Measurements from ENCODE around the gene SLC22A2.

The SLC22A2 gene

GRCh38 chr6:160252073-160252813, 6.4 kb downstream of the SLC22A2 start:
- no peak overlapping the region for H2AFZ ChIP-seq (ENCODE audit: insufficient read depth, low read length, poor library complexity)
- WGBS (ENCODE audit: extremely low coverage, insufficient coverage, insufficient read length): no CpG with 5 or more reads among the region's 1 CpG

GRCh38 chr6:160249671-160250070, 8.9 kb downstream of the SLC22A2 start:
- WGBS (ENCODE audit: extremely low coverage, insufficient coverage, insufficient read length): no CpG with 5 or more reads among the region's 3 CpGs

More at GRCh38 chr6:160252073-160252813, 6.4 kb downstream of the SLC22A2 start:
- H2BK5ac ChIP-seq (ENCODE audit: low read depth, low read length, poor library complexity): no peak overlapping the region
- peaks cover 2% of the 10 kb centered on the region for H3K79me1 ChIP-seq (ENCODE audit: low read length)
- no peak overlapping the region for H4K91ac ChIP-seq (ENCODE audit: low read depth, low read length)
- H3K27me3 ChIP-seq (ENCODE audit: insufficient read depth, low read length): no peaks in the 10 kb centered on the region
- H4K8ac ChIP-seq (ENCODE audit: low read depth, low read length): no peak overlapping the region
- H3K4me2 ChIP-seq (ENCODE audit: low read length): no peak overlapping the region
- H3K4ac ChIP-seq (ENCODE audit: low read depth, low read length): no peak overlapping the region
- H3K9me3 ChIP-seq (ENCODE audit: insufficient read depth, low read depth, low read length): no peaks in the 10 kb centered on the region
- no peak overlapping the region for H4K12ac ChIP-seq (ENCODE audit: low read depth, low read length)
- no peaks in the 10 kb centered on the region for H3K79me2 ChIP-seq (ENCODE audit: control insufficient read depth, insufficient read depth, low read length, poor library complexity)
- no peak overlapping the region for H2BK12ac ChIP-seq (ENCODE audit: low read length)
- H2BK120ac ChIP-seq (ENCODE audit: insufficient read depth, low read length, poor library complexity): no peak overlapping the region
- no peak overlapping the region for H3K14ac ChIP-seq (ENCODE audit: low read length)
- no peaks in the 10 kb centered on the region for H3K36me3 ChIP-seq (ENCODE audit: control insufficient read depth in 1 of 2, insufficient read depth in 2 of 2, low read length in 2 of 2)
- no peak overlapping the region for H3K4me3 ChIP-seq (ENCODE audit: low read depth, low read length)
- H3K18ac ChIP-seq (ENCODE audit: low read length): no peak overlapping the region
- peaks cover 10 to 12% of the 10 kb centered on the region in 2 experiments for H3K4me1 ChIP-seq (ENCODE audit: control insufficient read depth in 1 of 2, insufficient read depth in 2 of 2, low read length in 2 of 2)
- H3K9ac ChIP-seq (ENCODE audit: low read length): no peak overlapping the region
- DNase-seq: no peak
- no peak overlapping the region for H2AK5ac ChIP-seq (ENCODE audit: low read length)
- no peak overlapping the region for H3K23ac ChIP-seq (ENCODE audit: low read length)
- H3K27ac ChIP-seq (ENCODE audit: low read depth, low read length): no peak overlapping the region

GRCh38 chr6:160248538-160248937, 10.1 kb downstream of the SLC22A2 start:
- H2AFZ ChIP-seq (ENCODE audit: insufficient read depth, low read length, poor library complexity): no peak overlapping the region
- no peak overlapping the region for H2BK120ac ChIP-seq (ENCODE audit: insufficient read depth, low read length, poor library complexity)
- H3K23ac ChIP-seq (ENCODE audit: low read length): no peak overlapping the region
- no peak overlapping the region for H4K12ac ChIP-seq (ENCODE audit: low read depth, low read length)
- H2BK5ac ChIP-seq (ENCODE audit: low read depth, low read length, poor library complexity): no peak overlapping the region
- H4K91ac ChIP-seq (ENCODE audit: low read depth, low read length): no peak overlapping the region
- H4K8ac ChIP-seq (ENCODE audit: low read depth, low read length): no peak overlapping the region
- H3K18ac ChIP-seq (ENCODE audit: low read length): no peak overlapping the region
- H3K27ac ChIP-seq (ENCODE audit: low read depth, low read length): no peak overlapping the region
- peaks cover 10 to 15% of the 10 kb centered on the region in 2 experiments for H3K4me1 ChIP-seq (ENCODE audit: control insufficient read depth in 1 of 2, insufficient read depth in 2 of 2, low read length in 2 of 2)
- H3K79me2 ChIP-seq (ENCODE audit: control insufficient read depth, insufficient read depth, low read length, poor library complexity): no peaks in the 10 kb centered on the region
- no peak for DNase-seq
- H3K4me2 ChIP-seq (ENCODE audit: low read length): no peak overlapping the region
- no peak overlapping the region for H2BK12ac ChIP-seq (ENCODE audit: low read length)
- peaks cover 2% of the 10 kb centered on the region for H3K79me1 ChIP-seq (ENCODE audit: low read length)
- H2AK5ac ChIP-seq (ENCODE audit: low read length): no peak overlapping the region
- no peaks in the 10 kb centered on the region for H3K27me3 ChIP-seq (ENCODE audit: insufficient read depth, low read length)
- no peak overlapping the region for H3K14ac ChIP-seq (ENCODE audit: low read length)
- WGBS (ENCODE audit: extremely low coverage, insufficient coverage, insufficient read length): no CpG with 5 or more reads among the region's 1 CpG
- no peak overlapping the region for H3K4ac ChIP-seq (ENCODE audit: low read depth, low read length)
- H3K36me3 ChIP-seq (ENCODE audit: control insufficient read depth in 1 of 2, insufficient read depth in 2 of 2, low read length in 2 of 2): no peaks in the 10 kb centered on the region
- no peaks in the 10 kb centered on the region for H3K9me3 ChIP-seq (ENCODE audit: insufficient read depth, low read depth, low read length)
- H3K9ac ChIP-seq (ENCODE audit: low read length): no peak overlapping the region
- no peak overlapping the region for H3K4me3 ChIP-seq (ENCODE audit: low read depth, low read length)

More at GRCh38 chr6:160249671-160250070, 8.9 kb downstream of the SLC22A2 start:
- Histone ChIP-seq H3K4ac (ENCODE audit: low read depth, low read length) (no peak overlapping the region), H3K36me3 (ENCODE audit: control insufficient read depth in 1 of 2, insufficient read depth in 2 of 2, low read length in 2 of 2) (no peaks in the 10 kb centered on the region), H3K9me3 (ENCODE audit: insufficient read depth, low read depth, low read length) (no peaks in the 10 kb centered on the region), H2BK12ac (ENCODE audit: low read length) (no peak overlapping the region), H3K18ac (ENCODE audit: low read length) (no peak overlapping the region), H3K9ac (ENCODE audit: low read length) (no peak overlapping the region), H4K12ac (ENCODE audit: low read depth, low read length) (no peak overlapping the region), H4K8ac (ENCODE audit: low read depth, low read length) (no peak overlapping the region), H3K14ac (ENCODE audit: low read length) (no peak overlapping the region), H3K4me2 (ENCODE audit: low read length) (no peak overlapping the region), H3K23ac (ENCODE audit: low read length) (no peak overlapping the region), H3K4me1 (ENCODE audit: control insufficient read depth in 1 of 2, insufficient read depth in 2 of 2, low read length in 2 of 2) (peaks cover 10 to 15% of the 10 kb centered on the region in 2 experiments), H3K27me3 (ENCODE audit: insufficient read depth, low read length) (no peaks in the 10 kb centered on the region), H2BK120ac (ENCODE audit: insufficient read depth, low read length, poor library complexity) (no peak overlapping the region), H3K79me2 (ENCODE audit: control insufficient read depth, insufficient read depth, low read length, poor library complexity) (no peaks in the 10 kb centered on the region), H3K79me1 (ENCODE audit: low read length) (peaks cover 2% of the 10 kb centered on the region), H4K91ac (ENCODE audit: low read depth, low read length) (no peak overlapping the region), H3K27ac (ENCODE audit: low read depth, low read length) (no peak overlapping the region), H3K4me3 (ENCODE audit: low read depth, low read length) (no peak overlapping the region), H2AFZ (ENCODE audit: insufficient read depth, low read length, poor library complexity) (no peak overlapping the region), H2AK5ac (ENCODE audit: low read length) (no peak overlapping the region), H2BK5ac (ENCODE audit: low read depth, low read length, poor library complexity) (no peak overlapping the region)
- no peak for DNase-seq

- H2BK12ac ChIP-seq (ENCODE audit: low read length): peak overlapping the region; percentile 35
- no peak overlapping the region for H4K12ac ChIP-seq (ENCODE audit: low read depth, low read length)
- no peaks in the 10 kb centered on the region for H3K27me3 ChIP-seq (ENCODE audit: insufficient read depth, low read length)
- no peak overlapping the region for H3K18ac ChIP-seq (ENCODE audit: low read length)
- no peak overlapping the region for H3K4me2 ChIP-seq (ENCODE audit: low read length)
- WGBS (ENCODE audit: extremely low coverage, insufficient coverage, insufficient read length): no CpG with 5 or more reads among the region's 3 CpGs
- peak overlapping the region; percentile 4 for H3K14ac ChIP-seq (ENCODE audit: low read length)
- H3K9me3 ChIP-seq (ENCODE audit: insufficient read depth, low read depth, low read length): no peaks in the 10 kb centered on the region
- H2BK5ac ChIP-seq (ENCODE audit: low read depth, low read length, poor library complexity): no peak overlapping the region
- H2AFZ ChIP-seq (ENCODE audit: insufficient read depth, low read length, poor library complexity): no peak overlapping the region
- no peaks in the 10 kb centered on the region for H3K79me2 ChIP-seq (ENCODE audit: control insufficient read depth, insufficient read depth, low read length, poor library complexity)
- no peaks in the 10 kb centered on the region for H3K36me3 ChIP-seq (ENCODE audit: control insufficient read depth in 1 of 2, insufficient read depth in 2 of 2, low read length in 2 of 2)
- no peak overlapping the region for H4K91ac ChIP-seq (ENCODE audit: low read depth, low read length)
- no peak overlapping the region for H4K8ac ChIP-seq (ENCODE audit: low read depth, low read length)
- peaks cover 2% of the 10 kb centered on the region for H3K79me1 ChIP-seq (ENCODE audit: low read length)
- H3K4me3 ChIP-seq (ENCODE audit: low read depth, low read length): no peak overlapping the region
- no peak overlapping the region for H3K4ac ChIP-seq (ENCODE audit: low read depth, low read length)
- H3K9ac ChIP-seq (ENCODE audit: low read length): no peak overlapping the region
- peaks cover 10 to 15% of the 10 kb centered on the region in 2 experiments for H3K4me1 ChIP-seq (ENCODE audit: control insufficient read depth in 1 of 2, insufficient read depth in 2 of 2, low read length in 2 of 2)
- peak overlapping the region; percentile 41 for H2BK120ac ChIP-seq (ENCODE audit: insufficient read depth, low read length, poor library complexity)
- H3K23ac ChIP-seq (ENCODE audit: low read length): no peak overlapping the region
- no peak for DNase-seq
- no peak overlapping the region for H3K27ac ChIP-seq (ENCODE audit: low read depth, low read length)
- H2AK5ac ChIP-seq (ENCODE audit: low read length): no peak overlapping the region
Observed at GRCh38 chr6:160247457-160247883, 11.2 kb downstream of the SLC22A2 start.
